WI38 (cell line): ENCODE data around the gene MINK1.
A peak's percentile ranks its signal among the peaks of the same experiment; 100 is the strongest.

Experiments used
- H3K4me3 ChIP-seq: 2 replicates; pipeline ENCODE4 v1.5.1; 2011; ENCODE audit warnings: low read depth, mild to moderate bottlenecking, control low read depth, low read length
- CTCF ChIP-seq: IDR thresholded peaks from 2 replicates; pipeline ENCODE4 v1.5.1; 2012; ENCODE audit warnings: low read depth, mild to moderate bottlenecking, control low read depth, low read length

The MINK1 gene

GRCh38 chr17:4833178-4833940 is at the start of gene MINK1:
Gene MINK1, plus strand, starts transcription at chr17:4833340. Its CDS starts 244 bp downstream, at chr17:4833584.
- TF ChIP-seq CTCF: no peak
- peak within 1 kb of the TSS; percentile 84 for H3K4me3 ChIP-seq

- TF ChIP-seq CTCF: no peak
- H3K4me3 ChIP-seq: peak overlapping the region; percentile 32
Observed at GRCh38 chr17:4785311-4786105, 47.6 kb upstream of the MINK1 start.

- H3K4me3 ChIP-seq: peak within 1 kb of the TSS; percentile 32
- TF ChIP-seq CTCF: no peak
Observed at GRCh38 chr17:4786106-4786511, 47.0 kb upstream of the MINK1 start, which contains the start of gene VMO1. Gene VMO1, minus strand, starts transcription at chr17:4786364. Its CDS starts 12 bp downstream, at chr17:4786352.

- peak overlapping the region; percentile 32 for H3K4me3 ChIP-seq
- no peak for TF ChIP-seq CTCF
Observed at GRCh38 chr17:4786516-4786915, 46.6 kb upstream of the MINK1 start.

GRCh38 chr17:4788159-4788806 is 44.9 kb upstream of the MINK1 start:
- H3K4me3 ChIP-seq: no peak overlapping the region

GRCh38 chr17:4788807-4789700 is 44.1 kb upstream of the MINK1 start, which contains the start of gene GLTPD2:
Gene GLTPD2, plus strand, starts transcription at chr17:4788964. Its CDS starts 48 bp downstream, at chr17:4789012.
- no peak for TF ChIP-seq CTCF
- H3K4me3 ChIP-seq: peak within 1 kb of the TSS; percentile 62

More at GRCh38 chr17:4788159-4788806, 44.9 kb upstream of the MINK1 start:
- no peak for TF ChIP-seq CTCF
